Colonic mucosa (tissue), 4 donors: ENCODE results near the gene CDKN1A. TPM values are rescaled to one million over a fixed set of nuclear protein-coding genes. Genes with fewer than 3 reads are reported as not detected.

Source experiments
- DNase-seq: peaks from one replicate; pipeline ENCODE4 v3.0.0-alpha.2; 2020
- H3K27ac ChIP-seq: fragments of 200-600 bp; one replicate; pipeline ENCODE4 v1.8.0; 2021
- H3K27me3 ChIP-seq: fragments of 200-600 bp; one replicate; pipeline ENCODE4 v1.8.0; 2021
- H3K36me3 ChIP-seq: fragments of 200-600 bp; one replicate; pipeline ENCODE4 v1.8.0; 2021
- H3K4me1 ChIP-seq: fragments of 200-600 bp; one replicate; pipeline ENCODE4 v1.8.0; 2021; ENCODE audit warnings: mild to moderate bottlenecking
- H3K4me3 ChIP-seq: fragments of 200-600 bp; one replicate; pipeline ENCODE4 v1.8.0; 2021
- H3K9ac ChIP-seq, 2 donors: one replicate each; pipeline ENCODE4 v1.7.0; 2013; ENCODE audit warnings: control low read depth in 2 of 2, low read depth in 2 of 2, low read length in 2 of 2
- H3K9me3 ChIP-seq: fragments of 200-600 bp; one replicate; pipeline ENCODE4 v1.8.0; 2021
- CTCF ChIP-seq: fragments of 200-600 bp; IDR thresholded peaks from one replicate; pipeline ENCODE4 v1.8.0; 2022; ENCODE audit warnings: antibody characterized with exemption, mild to moderate bottlenecking
- intact Hi-C: fragments of 100-400 bp; cut with DNase I; formaldehyde crosslinking; loops from one replicate; pipeline ENCODE4 v1.14.1; 2022
- total RNA-seq, 2 donors: library from RNA; stranded (reverse); fragmentation: NEBNext Ultra II Directional in 1 of 2; extraction: Animal tissue kit (Norgen Biotek cat#: 25700) in 1 of 2; gene quantifications; one replicate each; pipeline ENCODE4 v1.2.1, GENCODE V29; 2021
- donor health status: healthy.
- donor health status: DM: no; HTN: no; CAD: no.
- donor health status: DM: no; HTN: no; CAD: no.

Gene CDKN1A
- total RNA-seq, 2 donors from 2014 or later = 157 to 286 TPM

GRCh38 chr6:36735110-36736071 lies 56.9 kb downstream of the CDKN1A start:
- Histone ChIP-seq H3K27ac (peak overlapping the region; percentile 85), H3K9me3 (no peaks in the 10 kb centered on the region), H3K9ac (peak overlapping the region; percentile 54 to 69), H3K4me3 (no peak overlapping the region), H3K36me3 (no peaks in the 10 kb centered on the region), H3K4me1 (peaks cover 5% of the 10 kb centered on the region), H3K27me3 (no peaks in the 10 kb centered on the region)
- peak; percentile 86 for DNase-seq
- intact Hi-C loops = no loop called here
- no peak for TF ChIP-seq CTCF

Other genes starting within 250 kb of the CDKN1A start
- not detected for gene PXT1, start 235.9 kb upstream of the CDKN1A start, total RNA-seq
- 10 to 100 TPM; 23.8 to 34.9 TPM for gene KCTD20, start 235.7 kb upstream of the CDKN1A start, total RNA-seq
- gene STK38, start 131.2 kb upstream of the CDKN1A start, total RNA-seq = 10 to 100 TPM; 55.9 to 83.4 TPM
- 100 to 1,000 TPM; 252 to 372 TPM for gene SRSF3, start 84.4 kb upstream of the CDKN1A start, total RNA-seq
- under 1 TPM; 0.08 to 0.30 TPM for gene RAB44, start 19.1 kb downstream of the CDKN1A start, total RNA-seq
- gene CPNE5, start 160.7 kb downstream of the CDKN1A start, total RNA-seq = 1 to 10 TPM; 4.6 to 8.0 TPM
- 10 to 100 TPM in 1 of 2 donors, 1 to 10 TPM in 1; 9.9 to 23.6 TPM for gene PPIL1, start 196.1 kb downstream of the CDKN1A start, total RNA-seq
- gene C6orf89, start 207.2 kb downstream of the CDKN1A start, total RNA-seq = 10 to 100 TPM; 46.3 to 49.5 TPM